Activated T-helper 9 cell treated with anti-CD3 and anti-CD28 coated beads, Interleukin-2, amount 50 U/mL, for 16 hours (primary cell): ENCODE measurements around the gene PTRH1.
A peak's percentile ranks its signal among the peaks of the same experiment; 100 is the strongest.

ENCODE experiments used
- DNase-seq: peaks from one replicate; pipeline ENCODE4 v3.0.0-alpha.2; 2020; ENCODE audit warnings: low read depth

PTRH1 gene

GRCh38 chr9:127741831-127742434 is 26.5 kb upstream of the PTRH1 start:
- no peak for DNase-seq

GRCh38 chr9:127739614-127740330 is 24.3 kb upstream of the PTRH1 start:
- DNase-seq, result no peak

DNA sequence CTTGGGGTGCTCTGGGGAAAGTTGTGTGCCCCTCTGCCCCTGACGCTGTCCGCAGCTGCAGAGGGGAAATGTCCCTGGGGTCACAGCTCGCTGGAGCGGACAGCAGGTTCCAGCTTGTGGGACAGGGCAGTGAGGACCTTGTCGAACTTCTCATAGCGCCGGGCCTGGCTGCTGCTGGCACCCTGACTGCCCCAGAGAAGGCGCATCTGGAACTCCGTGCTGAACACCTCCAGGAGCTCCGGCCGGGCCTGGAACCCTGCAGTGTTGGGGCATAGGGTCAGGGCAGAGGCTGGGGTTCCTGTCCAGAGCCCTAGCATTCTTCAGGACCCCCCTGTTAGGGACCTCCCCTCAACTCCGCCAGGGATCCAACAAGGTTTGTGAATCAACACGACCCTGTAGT is 23.2 kb upstream of the PTRH1 start:
- no peak for DNase-seq

GRCh38 chr9:127735530-127736185 is 20.2 kb upstream of the PTRH1 start:
- no peak for DNase-seq

DNA sequence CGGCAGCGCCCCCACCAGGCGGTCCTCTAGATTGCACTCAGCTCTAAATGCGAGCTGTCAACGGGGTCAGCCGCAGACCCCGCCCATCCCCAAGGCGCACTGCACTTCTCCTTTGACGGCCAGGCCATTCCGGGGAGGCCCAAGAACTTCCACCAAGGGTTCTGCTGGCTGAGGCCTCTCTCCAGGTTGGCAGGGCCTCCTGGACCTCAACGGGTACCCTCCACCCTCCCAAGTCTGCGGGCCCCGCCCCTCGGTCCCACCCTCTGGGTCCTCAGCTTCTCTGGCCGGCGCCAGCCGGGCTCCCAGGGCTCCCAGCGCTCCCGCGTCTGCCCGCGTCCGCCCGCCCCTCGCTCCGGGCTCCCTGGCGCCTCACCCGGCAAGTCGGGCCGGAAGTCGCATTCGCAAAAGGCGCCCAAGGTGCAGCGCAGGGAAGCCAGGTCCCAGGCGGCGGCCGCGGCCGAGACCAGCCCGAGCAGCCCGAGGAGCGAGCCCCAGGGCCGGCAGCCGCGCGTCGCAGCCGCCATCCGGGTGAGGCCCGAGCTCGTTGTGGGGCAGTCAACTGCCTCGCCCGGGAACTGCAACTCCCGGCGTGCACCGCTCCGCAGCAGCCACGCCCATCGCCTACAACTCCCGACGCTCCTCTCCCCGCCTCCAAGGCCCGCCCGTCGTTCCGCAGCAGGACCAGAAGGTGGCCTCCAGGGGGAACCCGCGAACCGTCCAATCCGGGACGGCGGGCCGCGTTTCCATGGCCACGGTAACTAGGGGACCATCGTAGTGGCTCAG is 19.5 kb upstream of the PTRH1 start, which contains the start of gene TOR2A:
Gene TOR2A, minus strand, starts transcription at position 548 of the 783 bp plus-strand sequence. Its CDS starts 24 bp downstream, at position 524.
- peak; percentile 98 for DNase-seq

GRCh38 chr9:127734247-127734746 is 18.8 kb upstream of the PTRH1 start:
- DNase-seq, result no peak

DNA sequence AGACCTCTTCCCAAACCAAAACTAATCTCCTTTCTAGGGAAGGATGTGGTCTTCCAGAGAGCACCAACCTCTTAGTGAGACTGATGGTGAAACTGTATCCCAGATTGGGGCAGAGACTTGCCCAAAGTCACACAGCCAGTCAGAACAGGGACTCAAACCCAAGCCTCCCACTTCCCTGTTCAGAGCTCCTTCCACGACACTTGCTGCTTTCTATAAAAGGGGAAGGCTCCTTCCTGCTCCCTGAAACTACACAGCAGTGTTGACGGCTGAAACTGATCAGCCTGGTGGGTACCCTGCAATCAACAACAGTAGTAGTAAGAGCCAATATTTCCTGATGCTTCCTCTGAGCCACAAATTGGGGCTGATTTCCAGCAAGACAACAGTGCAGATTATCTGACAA is 18.2 kb upstream of the PTRH1 start:
- DNase-seq, result no peak

DNA sequence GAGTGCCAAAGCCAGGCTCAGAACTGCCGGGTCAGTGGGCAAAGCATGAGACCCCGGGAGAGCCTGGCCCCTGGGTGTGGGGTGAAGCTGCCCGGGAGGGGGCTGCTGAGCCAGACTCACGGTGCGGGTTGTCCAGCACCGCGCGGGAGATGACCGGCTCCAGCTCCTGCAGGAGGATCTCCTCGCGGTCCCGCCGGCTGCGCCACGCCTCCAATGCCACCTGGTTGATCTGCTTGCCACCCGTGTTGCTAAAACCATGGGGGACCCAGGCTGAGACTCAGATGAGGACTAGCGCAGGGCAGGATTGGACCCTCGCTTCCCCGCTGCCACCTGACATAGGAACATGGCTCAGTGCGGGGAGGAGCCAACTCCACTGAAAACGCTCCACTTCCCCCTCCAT is 17.0 kb upstream of the PTRH1 start:
- no peak for DNase-seq

- DNase-seq, result no peak
These were observed 16.5 kb upstream of the PTRH1 start for GRCh38 chr9:127731938-127732337.

DNA sequence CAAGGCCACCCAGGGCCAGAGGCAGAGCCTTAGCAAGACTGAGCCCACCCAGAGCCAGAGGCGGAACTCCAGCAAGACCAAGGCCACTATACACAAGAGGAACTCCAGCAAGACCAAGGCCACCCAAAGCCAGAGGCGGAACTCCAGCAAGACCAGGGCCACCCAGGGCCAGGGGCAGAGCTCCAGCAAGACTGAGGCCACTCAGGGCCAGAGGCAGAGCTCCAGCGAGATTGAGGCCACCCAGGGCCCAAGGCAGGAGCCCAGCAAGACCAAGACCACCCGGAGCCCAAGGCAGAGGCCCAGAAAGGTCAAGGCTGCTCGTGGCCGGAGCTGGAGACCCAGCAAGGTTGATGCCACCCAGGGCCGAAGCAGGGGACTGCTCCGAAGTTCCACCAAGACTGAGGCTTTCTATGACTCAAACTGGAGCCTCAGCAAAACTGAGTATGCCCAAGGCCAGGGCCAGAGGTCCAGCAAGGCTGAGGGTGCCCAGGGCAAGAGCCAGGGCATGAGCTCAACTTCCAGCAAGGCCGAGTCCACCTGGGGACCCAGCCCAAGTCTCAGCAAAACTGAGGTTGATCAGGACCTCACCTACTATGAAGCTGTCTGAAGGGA is 15.4 kb upstream of the PTRH1 start:
- DNase-seq, result no peak

DNA sequence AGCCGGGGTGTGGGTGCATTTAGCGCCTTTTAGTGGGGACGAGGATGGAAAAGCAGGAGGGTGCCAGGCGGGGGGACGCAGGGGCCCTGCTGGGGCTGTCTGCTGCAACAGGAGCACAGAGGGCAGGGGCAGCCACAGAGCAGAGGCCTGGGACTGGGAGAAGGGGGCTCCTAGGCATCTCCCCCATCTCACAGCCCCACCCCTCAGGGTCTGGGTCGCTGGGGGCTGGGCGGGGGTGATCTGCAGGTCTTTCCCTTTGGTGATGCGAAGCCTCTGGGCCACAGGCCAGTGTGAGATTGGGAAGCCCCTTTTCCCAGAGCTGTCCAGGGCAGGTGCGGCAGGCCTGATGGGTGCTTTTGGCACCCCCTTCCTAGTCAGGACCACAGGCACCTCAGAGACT is 14.8 kb upstream of the PTRH1 start:
- DNase-seq, result no peak

GRCh38 chr9:127729522-127730256 is 14.2 kb upstream of the PTRH1 start:
- no peak for DNase-seq

- no peak for DNase-seq
These were observed 13.3 kb upstream of the PTRH1 start for GRCh38 chr9:127728808-127729207.

DNA sequence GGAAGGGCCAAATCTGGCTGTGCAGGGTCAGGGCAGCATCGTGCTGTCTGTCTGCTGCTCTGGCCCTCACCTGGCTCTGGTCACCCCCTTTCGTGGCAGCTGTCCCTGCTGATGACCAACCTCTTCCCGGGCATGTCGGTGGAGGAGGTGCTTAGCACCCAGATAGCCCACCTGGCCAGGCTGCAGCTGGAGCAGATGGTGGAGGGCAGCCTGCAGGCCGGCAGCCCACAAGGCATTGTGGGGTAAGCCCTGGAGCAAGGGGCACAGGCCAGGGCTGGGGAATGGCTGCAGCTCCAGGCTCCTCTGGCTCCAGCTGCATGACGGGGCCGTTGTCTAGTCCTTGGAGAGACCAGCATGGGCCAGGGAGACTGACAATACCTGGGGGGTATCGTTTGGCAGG is 11.4 kb upstream of the PTRH1 start:
- no peak for DNase-seq

- DNase-seq, result no peak
These were observed 8.5 kb upstream of the PTRH1 start for GRCh38 chr9:127724012-127724411.

DNA sequence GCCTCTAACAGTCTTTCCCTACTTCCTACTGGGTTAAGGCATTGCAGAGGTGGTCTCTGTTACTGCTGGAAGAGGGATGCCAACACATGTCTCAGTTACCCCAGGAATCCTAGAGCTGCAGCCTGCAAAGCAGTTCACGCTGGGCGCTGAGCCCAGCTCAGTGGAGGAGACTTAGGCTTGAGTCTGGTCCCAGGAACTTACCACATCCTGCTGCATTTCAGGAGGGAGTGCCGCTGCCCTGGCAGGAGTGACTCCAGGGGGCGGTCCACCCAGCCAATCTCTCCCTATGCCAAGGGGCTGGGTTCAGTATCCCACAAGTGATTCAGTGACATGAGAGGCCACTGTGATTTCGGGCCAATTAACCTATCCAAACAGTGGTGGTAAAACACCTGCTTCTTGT is 8.0 kb upstream of the PTRH1 start:
- no peak for DNase-seq

GRCh38 chr9:127723013-127723412 is 7.5 kb upstream of the PTRH1 start:
- no peak for DNase-seq

DNA sequence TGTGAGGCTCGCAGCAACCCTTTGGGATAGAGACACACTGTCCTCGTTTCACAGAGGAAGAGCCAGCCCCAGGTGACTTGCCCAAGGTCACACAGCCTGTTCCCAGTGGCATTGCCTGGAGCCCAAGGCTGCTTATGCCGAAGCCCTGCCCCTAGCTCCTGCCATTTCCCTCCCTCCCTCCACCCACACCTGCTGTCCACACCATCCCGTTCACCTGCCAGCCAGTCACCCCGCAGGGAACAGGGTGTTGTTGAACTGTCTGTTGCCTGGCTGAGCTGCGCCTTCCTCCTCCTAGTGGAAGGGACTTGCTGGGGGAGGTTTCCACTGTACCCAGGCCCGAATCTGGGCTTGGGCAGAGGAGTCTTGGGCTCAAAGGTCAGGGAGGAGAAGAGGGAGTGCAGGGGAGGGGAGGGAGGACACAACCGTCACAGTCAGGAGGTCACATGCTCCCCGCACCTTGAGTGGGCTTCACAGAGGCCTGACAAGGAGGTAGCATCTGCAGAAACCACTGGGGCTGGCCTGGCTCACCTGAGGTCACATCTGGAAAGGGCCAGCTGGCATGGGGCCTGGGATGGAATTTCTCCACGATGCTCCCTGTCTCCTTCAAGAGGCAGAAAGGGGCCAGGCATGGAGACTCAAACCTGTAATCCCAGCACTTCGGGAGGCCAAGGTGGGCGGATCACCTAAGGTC is 6.7 kb upstream of the PTRH1 start:
- no peak for DNase-seq

DNA sequence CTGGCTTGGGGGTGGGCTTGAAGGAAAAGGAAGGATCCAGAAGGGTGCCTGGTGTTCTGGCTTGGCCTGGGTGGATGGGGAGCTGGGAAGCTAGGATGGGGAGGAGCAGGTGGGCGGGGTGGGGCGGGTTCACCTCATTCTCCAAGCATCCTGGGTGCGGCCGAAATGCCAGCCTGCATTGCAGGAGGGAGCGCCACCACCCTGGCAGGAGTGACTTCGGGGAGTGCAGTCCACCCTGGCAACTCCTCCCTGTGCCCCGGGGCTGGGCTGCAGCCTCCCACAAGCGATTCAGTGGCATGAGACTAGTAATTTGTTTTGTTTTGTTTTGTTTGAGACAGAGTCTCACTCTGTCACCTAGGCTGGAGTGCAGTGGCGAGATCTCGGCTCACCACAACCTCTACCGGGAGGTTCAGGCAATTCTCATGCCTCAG is 5.9 kb upstream of the PTRH1 start:
- no peak for DNase-seq

DNA sequence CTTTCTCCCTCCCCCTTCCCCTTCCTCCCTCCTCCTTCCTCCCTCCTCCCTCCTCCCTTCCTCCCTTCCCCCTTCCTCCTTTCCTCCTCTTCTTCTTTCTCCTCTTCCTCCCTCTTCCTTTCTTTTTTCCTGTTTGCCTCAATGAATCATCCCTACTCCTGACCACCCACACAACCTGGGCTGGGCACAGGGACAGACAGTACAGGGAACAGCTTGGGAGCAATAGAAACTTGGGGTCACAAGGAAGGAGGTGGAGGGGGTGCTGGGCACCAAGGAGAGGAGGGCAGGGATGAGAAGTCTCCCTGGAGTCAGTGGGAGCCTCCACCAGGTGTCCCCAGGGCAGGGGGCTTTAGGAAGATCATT is 5.4 kb upstream of the PTRH1 start:
- DNase-seq, result no peak
